Activated B cell treated with CpG ODN at 0.5 μM for 24 hours (primary cell): Measurements from ENCODE around the gene CLMN. TPM values are rescaled to one million over a fixed set of nuclear protein-coding genes. Genes with fewer than 3 reads are reported as not detected.
A peak's percentile ranks its signal among the peaks of the same experiment; 100 is the strongest.

Source experiments
- ATAC-seq: fragments of 200-7000 bp; cut with Tn5 transposase; one replicate; pipeline ENCODE4 v1.10.0; 2021; ENCODE audit warnings: low read depth, mild to moderate bottlenecking, moderate library complexity
- CTCF ChIA-PET: fragments of 350-600 bp; sonication (Branson Sonifier 250); formaldehyde crosslinking; loops from one replicate; lab custom pipeline; 2021; ENCODE audit warnings: antibody characterized with exemption; lab: Charles Lee
- POLR2A ChIA-PET: fragments of 350-600 bp; sonication (Branson Sonifier 250); formaldehyde crosslinking; loops from one replicate; lab custom pipeline; 2021; ENCODE audit warnings: antibody characterized with exemption; lab: Charles Lee
- DNase-seq: peaks from one replicate; pipeline ENCODE4 v3.0.0; 2022
- H3K27ac Mint-ChIP-seq: one replicate; pipeline ENCODE4 v1.8.0; 2020; ENCODE audit warnings: mixed read lengths
- H3K27me3 Mint-ChIP-seq: one replicate; pipeline ENCODE4 v1.8.0; 2021; ENCODE audit warnings: mixed read lengths
- H3K36me3 Mint-ChIP-seq: one replicate; pipeline ENCODE4 v1.8.0; 2021; ENCODE audit warnings: low read depth, mixed read lengths
- H3K4me1 Mint-ChIP-seq: one replicate; pipeline ENCODE4 v1.8.0; 2021; ENCODE audit warnings: mixed read lengths
- H3K4me3 Mint-ChIP-seq: one replicate; pipeline ENCODE4 v1.8.0; 2020; ENCODE audit warnings: mild to moderate bottlenecking, mixed read lengths
- H3K9me3 Mint-ChIP-seq: one replicate; pipeline ENCODE4 v1.8.0; 2020; ENCODE audit warnings: mixed read lengths
- CTCF ChIP-seq: fragments of 200-600 bp; IDR thresholded peaks from one replicate; pipeline ENCODE4 v1.8.0; 2022; ENCODE audit warnings: antibody characterized with exemption, mild to moderate bottlenecking
- intact Hi-C: fragments of 100-400 bp; cut with micrococcal nuclease; formaldehyde crosslinking; loops from one replicate; pipeline ENCODE4 v1.15.1; 2024
- total RNA-seq: library from RNA; stranded (reverse); gene quantifications from 2 replicates; pipeline ENCODE4 v1.2.3, GENCODE V29; 2022

Gene CLMN
- total RNA-seq, 1 donor from 2014 or later, result 23.9 TPM

DNA sequence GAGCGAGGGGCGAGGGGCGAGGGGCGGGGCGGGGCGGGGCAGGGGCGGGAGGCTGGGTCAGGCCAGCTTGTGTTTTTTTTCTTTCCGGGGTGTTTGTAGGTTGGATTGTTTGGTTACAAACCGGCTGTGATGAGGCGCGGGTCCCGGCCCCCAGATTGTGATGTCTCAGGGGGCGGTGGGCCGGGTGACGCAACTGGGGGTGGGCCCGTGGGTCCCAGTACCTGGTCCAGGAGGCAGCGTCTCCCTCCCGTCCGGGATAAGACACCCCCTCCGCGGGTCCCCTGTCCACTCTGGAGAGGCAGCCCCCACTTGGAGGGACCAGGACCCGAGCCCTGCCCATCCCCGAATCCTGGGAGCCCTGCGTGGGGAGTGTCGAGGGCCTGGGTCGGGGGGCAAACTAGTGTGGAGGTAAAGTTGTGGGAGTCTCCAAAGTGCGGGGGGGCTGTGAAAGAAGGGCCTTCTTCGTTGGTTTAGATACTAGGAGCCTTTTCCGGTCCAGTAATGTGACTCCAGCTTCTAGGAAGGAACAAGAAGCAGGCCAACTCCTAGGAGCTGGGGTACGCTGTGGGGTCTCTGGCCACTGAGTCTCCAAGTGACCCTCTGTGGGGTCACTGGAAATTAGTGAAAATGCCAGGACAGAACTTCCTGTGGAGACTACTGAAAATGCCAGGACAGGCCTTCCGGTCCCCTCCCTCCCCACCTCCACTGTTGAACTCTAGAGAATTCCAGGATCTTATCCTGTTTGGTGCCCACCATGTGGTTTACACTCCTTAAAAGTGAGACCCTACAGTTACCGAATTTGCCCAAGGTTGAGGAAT lies 579 bp upstream of the CLMN start:
- Mint-ChIP-seq H3K4me3 (peak overlapping the region; percentile 76), H3K9me3 (no peaks in the 10 kb centered on the region), H3K27me3 (no peaks in the 10 kb centered on the region), H3K36me3 (no peaks in the 10 kb centered on the region), H3K27ac (peak overlapping the region; percentile 54), H3K4me1 (peaks cover 25% of the 10 kb centered on the region)
- DNase-seq (no peak), ATAC-seq (no peak)
- ChIA-PET POLR2A (interaction anchor here (0.8 to 2.5 kb wide), 5 partner anchors 7 to 163 kb away, joined by 4 to 13 read pairs (median 5); partner anchors contain the start of gene DICER1), CTCF (interaction anchor here (1.0 to 2.6 kb wide), 2 partner anchors 8 to 54 kb away, joined by 3 to 12 read pairs; no protein-coding TSS in a partner anchor)
- no peak for TF ChIP-seq CTCF
- intact Hi-C loops, result loop anchor here (10.0 kb wide), 1 partner anchor 375 kb away; no protein-coding TSS in a partner anchor

DNA sequence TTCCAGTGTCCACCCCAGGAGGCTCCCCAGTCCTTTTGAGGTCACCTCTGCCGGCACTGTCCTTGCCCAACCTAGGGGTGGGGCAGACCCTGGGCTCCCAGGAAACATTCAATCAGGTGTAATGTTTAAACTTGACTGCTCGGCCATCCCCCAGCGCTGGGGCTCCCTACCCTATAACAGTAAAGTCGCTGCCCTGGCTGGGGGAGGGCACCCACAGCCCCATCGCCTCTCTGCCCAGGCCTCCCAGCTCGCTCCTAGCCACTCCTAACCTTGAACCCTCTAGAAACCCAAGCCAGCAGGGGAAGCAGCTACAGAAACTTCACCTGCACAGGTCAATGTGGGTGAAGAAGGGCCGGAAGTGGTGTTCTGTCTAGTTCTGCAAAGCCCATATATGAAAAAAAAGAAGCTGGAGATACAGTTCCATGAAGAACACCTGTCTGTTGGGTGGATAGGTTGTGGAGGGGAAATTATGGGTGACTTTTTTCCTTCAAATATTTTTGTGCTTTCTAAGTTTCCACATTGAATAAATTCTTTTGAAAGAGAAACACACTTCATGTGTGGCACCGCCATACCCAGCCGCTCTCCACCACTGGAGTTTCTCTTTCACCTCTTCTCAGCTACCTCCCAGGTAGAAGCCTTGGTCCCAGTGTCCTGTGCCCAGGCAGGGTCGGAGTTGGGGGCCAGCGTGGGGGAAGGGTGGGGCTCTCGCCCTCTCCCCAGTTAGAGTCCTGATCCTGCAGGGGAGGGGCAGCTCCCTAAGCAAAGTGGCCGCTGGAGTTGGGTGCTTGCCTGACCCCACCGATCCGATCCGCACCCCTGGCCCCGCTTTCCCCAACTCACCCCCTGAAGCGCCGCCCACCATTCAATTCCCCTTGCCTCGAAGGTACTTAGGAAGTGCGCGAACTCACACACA lies 1.1 kb downstream of the CLMN start:
- Mint-ChIP-seq H3K36me3 (no peaks in the 10 kb centered on the region), H3K27ac (peak overlapping the region; percentile 75), H3K4me3 (peak overlapping the region; percentile 87), H3K27me3 (no peaks in the 10 kb centered on the region), H3K4me1 (peaks cover 36% of the 10 kb centered on the region), H3K9me3 (no peaks in the 10 kb centered on the region)
- ChIA-PET POLR2A (interaction anchor here (0.7 to 2.5 kb wide), 7 partner anchors 9 to 161 kb away, joined by 3 to 13 read pairs (median 4); partner anchors contain the start of gene DICER1), CTCF (interaction anchor here (1.0 to 2.6 kb wide), 2 partner anchors 9 to 43 kb away, joined by 4 to 12 read pairs; no protein-coding TSS in a partner anchor)
- intact Hi-C loops, result loop anchor here (1.0 to 10.0 kb wide), 5 partner anchors 9 to 160 kb away; no protein-coding TSS in a partner anchor
- DNase-seq (no peak), ATAC-seq (peak; percentile 5)
- TF ChIP-seq CTCF, result no peak

DNA sequence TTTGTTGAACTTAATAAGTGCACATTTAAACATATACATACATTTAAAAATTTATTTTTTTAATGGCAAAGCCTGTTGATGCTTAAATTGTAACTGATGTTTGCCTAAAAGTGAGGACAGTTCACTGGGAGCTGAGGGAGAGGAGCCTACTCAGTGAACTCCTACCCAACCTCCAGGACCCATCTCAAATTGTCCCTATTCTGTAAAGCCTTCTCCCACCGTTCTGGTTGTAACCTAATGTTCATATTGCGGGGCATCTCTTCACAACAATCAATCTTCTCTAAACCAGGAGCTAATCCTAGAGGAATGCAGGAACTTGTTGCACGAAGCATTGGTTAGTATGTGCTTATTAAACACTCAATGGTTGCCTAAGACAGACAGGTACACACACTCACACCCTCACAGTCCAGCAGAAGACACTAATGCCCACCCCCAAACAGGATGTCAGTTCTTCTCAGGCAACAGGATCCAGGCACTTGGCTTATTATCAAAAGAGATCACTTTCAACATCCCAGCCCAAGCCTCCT lies 1.8 kb downstream of the CLMN start:
- peak overlapping the region; percentile 25 for H3K27ac Mint-ChIP-seq
- CTCF ChIA-PET, result interaction anchor here (2.6 kb wide), 1 partner anchor 10 kb away, joined by 12 read pairs; no protein-coding TSS in a partner anchor
- no peak for ATAC-seq

GRCh38 chr14:95316821-95317220 lies 2.9 kb downstream of the CLMN start:
- ChIA-PET POLR2A (interaction anchor here (1.6 kb wide), 2 partner anchors 11 to 52 kb away, joined by 5 to 7 read pairs; no protein-coding TSS in a partner anchor), CTCF (interaction anchor here (2.0 kb wide), 1 partner anchor 45 kb away, joined by 4 read pairs; no protein-coding TSS in a partner anchor)
- no peak overlapping the region for H3K4me3 Mint-ChIP-seq
- peaks cover 49% of the 10 kb centered on the region for H3K4me1 Mint-ChIP-seq
- no peak for DNase-seq
- intact Hi-C loops, result loop anchor here (10.0 kb wide), 1 partner anchor 108 kb away; no protein-coding TSS in a partner anchor
- H3K27me3 Mint-ChIP-seq, result no peaks in the 10 kb centered on the region
- no peak overlapping the region for H3K27ac Mint-ChIP-seq
- H3K36me3 Mint-ChIP-seq, result no peaks in the 10 kb centered on the region
- TF ChIP-seq CTCF, result no peak
- no peak for ATAC-seq
- no peaks in the 10 kb centered on the region for H3K9me3 Mint-ChIP-seq

More for the DNA sequence above, 1.8 kb downstream of the CLMN start:
- Mint-ChIP-seq H3K4me3 (peak overlapping the region; percentile 87), H3K9me3 (no peaks in the 10 kb centered on the region), H3K27me3 (no peaks in the 10 kb centered on the region), H3K36me3 (no peaks in the 10 kb centered on the region), H3K4me1 (peaks cover 43% of the 10 kb centered on the region)
- TF ChIP-seq CTCF, result no peak
- intact Hi-C loops, result loop anchor here (2.0 to 10.0 kb wide), 4 partner anchors 17 to 159 kb away; no protein-coding TSS in a partner anchor
- no peak for DNase-seq
- POLR2A ChIA-PET, result interaction anchor here (1.1 to 2.5 kb wide), 3 partner anchors 10 to 53 kb away, joined by 3 to 13 read pairs (median 8); no protein-coding TSS in a partner anchor
